Left lung (tissue), 10 donors: ENCODE measurements around the gene RBMS3. TPM values are rescaled to one million over a fixed set of nuclear protein-coding genes. Genes with fewer than 3 reads are reported as not detected.

Experiments used
- ATAC-seq: fragments of 200-7000 bp; cut with Tn5 transposase; one replicate; pipeline ENCODE4 v1.9.1; 2020; ENCODE audit warnings: moderate library complexity
- DNase-seq, 4 donors: peaks; one replicate each; pipeline ENCODE4 v3.0.0-alpha.2; 2013 to 2020
- H3K27ac ChIP-seq, 2 donors: fragments of 200-600 bp; sonication (generic) in 1 of 2; one replicate each; pipeline versions ENCODE4 v1.5.0 to v1.8.0; 2020 to 2021
- H3K27me3 ChIP-seq, 2 donors: fragments of 200-600 bp; sonication (generic) in 1 of 2; one replicate each; pipeline versions ENCODE4 v1.5.0 to v1.8.0; 2020 to 2021
- H3K36me3 ChIP-seq, 2 donors: fragments of 200-600 bp; sonication (generic) in 1 of 2; one replicate each; pipeline versions ENCODE4 v1.5.0 to v1.8.0; 2020 to 2021
- H3K4me1 ChIP-seq, 2 donors: fragments of 200-600 bp; one replicate each; pipeline ENCODE4 v1.8.0; 2021
- H3K4me3 ChIP-seq, 2 donors: fragments of 200-600 bp; sonication (generic) in 1 of 2; one replicate each; pipeline versions ENCODE4 v1.5.0 to v1.8.0; 2020 to 2021; ENCODE audit warnings: mild to moderate bottlenecking in 1 of 2
- H3K9me3 ChIP-seq, 2 donors: fragments of 200-600 bp; sonication (generic) in 1 of 2; one replicate each; pipeline versions ENCODE4 v1.5.0 to v1.8.0; 2020 to 2021
- intact Hi-C, 2 donors: fragments of 100-400 bp; cut with DNase I; formaldehyde crosslinking; loops; one replicate each; pipeline versions ENCODE4 v1.11.2 to v1.14.2; 2022
- polyA plus RNA-seq, 6 donors: library from polyadenylated mRNA; unstranded; fragments of 120-200 nt; gene quantifications; one replicate each; pipeline ENCODE4 v1.2.1, GENCODE V29; 2013; ENCODE audit not compliant: insufficient read length in 6 of 6
- total RNA-seq, 2 donors: library from RNA; stranded (reverse); fragmentation: NEBNext Ultra II Directional; extraction: Animal tissue kit (Norgen Biotek cat#: 25700); gene quantifications; one replicate each; pipeline ENCODE4 v1.2.1, GENCODE V29; 2021
- TF ChIP-seq, protein P1 (sequence below), 2 donors: fragments of 200-600 bp; sonication (generic) in 1 of 2; IDR thresholded peaks; one replicate each; pipeline versions ENCODE4 v1.5.0 to v1.8.0; 2021; ENCODE audit warnings: antibody characterized with exemption in 2 of 2
- donor health status: DM: no; HTN: yes; CAD: no.
- donor health status: DM: no; HTN: no; CAD: no.

RBMS3 gene
- total and polyA plus RNA-seq, 8 donors, result 27.1 to 51.6 (median 37.6) TPM

DNA sequence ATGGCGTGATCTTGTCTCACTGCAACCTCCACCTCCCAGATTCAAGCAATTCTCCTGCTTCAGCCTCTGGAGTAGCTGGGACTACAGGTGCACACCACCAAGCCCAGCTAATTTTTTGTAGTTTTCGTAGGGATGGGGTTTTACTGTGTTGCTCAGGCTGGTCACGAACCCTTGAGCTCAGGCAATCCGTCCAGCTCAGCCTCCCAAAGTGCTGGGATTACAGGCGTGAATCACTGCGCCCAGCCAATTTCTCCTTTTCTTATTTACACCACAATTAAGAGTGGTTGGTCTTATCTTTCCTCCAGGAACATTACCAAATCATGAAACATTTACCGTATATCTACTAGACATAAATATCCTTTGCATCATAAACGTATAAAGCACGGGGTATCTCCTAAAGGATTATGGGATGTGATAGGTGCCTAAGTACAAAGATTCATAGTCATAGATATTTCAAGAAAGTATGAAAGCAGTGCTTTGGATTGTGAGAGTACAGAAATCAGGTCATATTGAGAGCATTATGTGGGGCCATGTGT is 194.5 kb downstream of the RBMS3 start:
- ATAC-seq (peak; percentile 40), DNase-seq (no peak)
- H3K4me1 ChIP-seq, result no peaks in the 10 kb centered on the region
- H3K36me3 ChIP-seq, result no peaks in the 10 kb centered on the region
- TF ChIP-seq, protein P1, sequence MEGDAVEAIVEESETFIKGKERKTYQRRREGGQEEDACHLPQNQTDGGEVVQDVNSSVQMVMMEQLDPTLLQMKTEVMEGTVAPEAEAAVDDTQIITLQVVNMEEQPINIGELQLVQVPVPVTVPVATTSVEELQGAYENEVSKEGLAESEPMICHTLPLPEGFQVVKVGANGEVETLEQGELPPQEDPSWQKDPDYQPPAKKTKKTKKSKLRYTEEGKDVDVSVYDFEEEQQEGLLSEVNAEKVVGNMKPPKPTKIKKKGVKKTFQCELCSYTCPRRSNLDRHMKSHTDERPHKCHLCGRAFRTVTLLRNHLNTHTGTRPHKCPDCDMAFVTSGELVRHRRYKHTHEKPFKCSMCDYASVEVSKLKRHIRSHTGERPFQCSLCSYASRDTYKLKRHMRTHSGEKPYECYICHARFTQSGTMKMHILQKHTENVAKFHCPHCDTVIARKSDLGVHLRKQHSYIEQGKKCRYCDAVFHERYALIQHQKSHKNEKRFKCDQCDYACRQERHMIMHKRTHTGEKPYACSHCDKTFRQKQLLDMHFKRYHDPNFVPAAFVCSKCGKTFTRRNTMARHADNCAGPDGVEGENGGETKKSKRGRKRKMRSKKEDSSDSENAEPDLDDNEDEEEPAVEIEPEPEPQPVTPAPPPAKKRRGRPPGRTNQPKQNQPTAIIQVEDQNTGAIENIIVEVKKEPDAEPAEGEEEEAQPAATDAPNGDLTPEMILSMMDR (IDR thresholded peaks at IDR 0.05), result no peak
- H3K27ac ChIP-seq, result no peak overlapping the region
- no peaks in the 10 kb centered on the region for H3K27me3 ChIP-seq
- H3K4me3 ChIP-seq, result no peak overlapping the region
- intact Hi-C loops, result no loop called here
- peaks cover 0 to 6% of the 10 kb centered on the region in 2 donors for H3K9me3 ChIP-seq

DNA sequence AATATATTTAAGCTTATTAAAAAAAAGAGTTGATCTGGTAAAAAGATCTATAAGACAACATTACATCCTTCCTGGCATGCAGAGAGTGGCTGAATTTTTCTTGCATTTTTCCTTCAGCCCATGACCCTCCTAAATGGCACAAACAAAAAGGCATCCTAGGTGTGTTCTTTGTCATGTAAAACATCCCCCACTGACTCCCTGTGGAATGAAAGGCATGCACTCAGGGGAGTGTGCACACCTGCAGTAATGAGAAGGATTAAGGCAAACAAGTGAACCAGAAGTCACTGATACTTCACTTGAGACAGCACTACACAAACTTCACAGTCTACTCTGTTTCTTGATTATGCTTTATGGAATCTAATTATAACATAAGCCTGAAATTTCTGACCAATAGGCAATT is 195.0 kb downstream of the RBMS3 start:
- intact Hi-C loops, result no loop called here
- no peak overlapping the region for H3K4me3 ChIP-seq
- TF ChIP-seq, protein P1 (IDR thresholded peaks at IDR 0.05), result no peak
- no peaks in the 10 kb centered on the region for H3K36me3 ChIP-seq
- ATAC-seq, result peak; percentile 95
- no peaks in the 10 kb centered on the region for H3K27me3 ChIP-seq
- no peak overlapping the region for H3K27ac ChIP-seq
- no peak for DNase-seq
- no peaks in the 10 kb centered on the region for H3K4me1 ChIP-seq
- H3K9me3 ChIP-seq, result peaks cover 0 to 6% of the 10 kb centered on the region in 2 donors

DNA sequence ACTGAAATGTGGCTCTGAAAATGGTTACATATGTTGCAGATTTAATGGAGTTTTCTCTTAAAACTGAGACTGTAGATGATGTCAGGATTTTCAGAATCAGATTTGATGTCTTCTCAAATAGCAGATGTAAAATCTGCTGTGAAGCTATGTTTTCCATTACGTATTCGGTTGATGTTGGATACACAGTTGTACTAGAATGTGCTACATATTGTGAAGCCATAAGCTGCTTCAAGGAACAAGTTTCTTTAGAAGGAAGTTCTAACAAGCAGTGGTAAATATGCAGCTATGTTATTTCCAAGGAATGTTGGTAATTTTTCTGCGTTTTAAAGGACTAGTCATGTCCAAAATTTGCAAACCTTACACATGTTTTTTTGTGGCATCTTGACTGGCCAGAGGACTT is 197.7 kb downstream of the RBMS3 start:
- intact Hi-C loops, result no loop called here
- no peak overlapping the region for H3K4me3 ChIP-seq
- H3K27ac ChIP-seq, result no peak overlapping the region
- H3K27me3 ChIP-seq, result no peaks in the 10 kb centered on the region
- TF ChIP-seq, protein P1 (IDR thresholded peaks at IDR 0.05), result no peak
- DNase-seq (no peak), ATAC-seq (no peak)
- no peaks in the 10 kb centered on the region for H3K36me3 ChIP-seq
- no peaks in the 10 kb centered on the region for H3K4me1 ChIP-seq
- H3K9me3 ChIP-seq, result peaks cover 0 to 3% of the 10 kb centered on the region in 2 donors

DNA sequence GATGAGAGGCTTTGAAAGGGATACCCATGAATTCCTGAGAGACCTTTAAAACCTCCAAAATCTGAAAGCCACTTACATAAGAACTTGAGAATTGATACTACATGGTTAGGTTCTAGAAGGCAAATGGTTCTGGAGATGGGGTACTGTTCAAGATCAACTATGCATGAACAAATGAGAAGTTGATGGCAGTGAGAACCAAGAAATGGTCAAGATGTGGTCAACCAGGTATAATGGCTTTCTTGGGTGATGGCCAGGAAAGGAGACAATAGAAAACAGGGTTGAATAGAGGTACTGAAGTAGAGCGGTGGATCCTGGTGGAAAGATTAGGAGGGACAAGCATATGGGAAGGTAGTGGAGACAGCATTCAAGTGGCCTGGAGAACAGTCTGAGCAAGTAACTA is 200.4 kb downstream of the RBMS3 start:
- H3K4me1 ChIP-seq, result no peaks in the 10 kb centered on the region
- DNase-seq, result no peak
- no peaks in the 10 kb centered on the region for H3K27me3 ChIP-seq
- no peak overlapping the region for H3K27ac ChIP-seq
- no peaks in the 10 kb centered on the region for H3K9me3 ChIP-seq
- H3K36me3 ChIP-seq, result no peaks in the 10 kb centered on the region
- TF ChIP-seq, protein P1 (IDR thresholded peaks at IDR 0.05), result no peak
- no peak for ATAC-seq
- intact Hi-C loops, result no loop called here
- H3K4me3 ChIP-seq, result no peak overlapping the region

DNA sequence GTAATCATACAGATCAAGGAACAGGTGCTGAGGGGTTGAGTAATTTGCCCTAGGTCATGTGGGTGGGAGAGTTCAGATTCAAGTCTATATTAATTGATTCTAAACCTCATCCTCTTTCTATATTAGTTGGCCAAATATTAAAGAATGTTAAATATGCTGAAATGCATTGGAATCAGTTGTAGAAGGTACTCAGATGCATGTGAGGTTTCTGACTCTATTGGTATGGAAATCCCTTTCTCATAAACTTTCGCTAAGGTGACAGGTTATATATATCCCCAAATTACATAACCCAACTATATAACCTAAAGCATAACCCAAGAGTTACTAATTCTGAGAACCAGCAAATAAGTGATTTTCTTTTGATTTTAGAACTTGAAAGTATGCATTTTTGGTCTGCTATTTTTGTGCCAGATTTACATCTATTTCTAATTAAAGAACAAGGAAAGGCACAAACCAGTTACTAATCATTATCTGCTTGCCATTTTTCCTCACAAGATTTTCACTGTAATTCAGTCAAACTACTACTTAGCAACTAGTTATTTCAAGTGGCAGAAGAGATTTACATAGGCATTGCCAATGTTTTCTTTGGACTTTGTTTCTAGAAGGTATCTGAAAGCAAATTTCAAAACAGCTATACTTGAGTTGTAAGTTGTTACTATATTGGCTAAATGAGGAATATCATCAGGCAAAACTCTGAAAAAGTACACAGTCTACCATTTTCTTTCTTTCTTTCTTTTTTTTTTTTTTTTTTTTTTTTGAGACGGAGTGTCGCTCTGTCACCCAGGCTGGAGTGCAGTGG is 201.3 kb downstream of the RBMS3 start:
- ATAC-seq, result peak; percentile 67
- TF ChIP-seq, protein P1 (IDR thresholded peaks at IDR 0.05), result no peak

More for the DNA sequence above, 201.3 kb downstream of the RBMS3 start:
- no peaks in the 10 kb centered on the region for H3K36me3 ChIP-seq
- intact Hi-C loops, result no loop called here
- H3K4me1 ChIP-seq, result no peaks in the 10 kb centered on the region
- no peaks in the 10 kb centered on the region for H3K27me3 ChIP-seq
- no peaks in the 10 kb centered on the region for H3K9me3 ChIP-seq
- no peak overlapping the region for H3K27ac ChIP-seq
- DNase-seq, result no peak
- no peak overlapping the region for H3K4me3 ChIP-seq
